Neural cell (in vitro differentiated cells): ENCODE data around the gene SLC10A7. TPM values are rescaled to one million over a fixed set of nuclear protein-coding genes. Genes with fewer than 3 reads are reported as not detected.
"Not testable (repeated sequence)": the region's sequence is repeated elsewhere in the genome, so short reads cannot be mapped to it uniquely, and the experiment has no call there.

ENCODE experiments used
- H2AFZ ChIP-seq: fragments of 200-600, 300-800 bp; sonication (generic), shearing (Covaris generic); 2 replicates; pipeline ENCODE4 v1.6.0; 2014; ENCODE audit warnings: low read depth, mild to moderate bottlenecking, antibody characterized with exemption, low read length, moderate library complexity
- H3F3A ChIP-seq: fragments of 200-600 bp; shearing (Covaris generic); 2 replicates; pipeline ENCODE4 v1.6.1; 2016; ENCODE audit warnings: mild to moderate bottlenecking, moderate library complexity, mixed read lengths, antibody characterized with exemption, low read length; ENCODE audit not compliant: insufficient read depth, poor library complexity, severe bottlenecking
- H3K27ac ChIP-seq: fragments of 200-600, 300-800 bp; sonication (generic), shearing (Covaris generic); 2 replicates; pipeline ENCODE4 v1.5.1; 2014; ENCODE audit warnings: mild to moderate bottlenecking, low read length, moderate library complexity
- H3K27me3 ChIP-seq: fragments of 300-800, 200-600 bp; sonication (generic), shearing (Covaris generic); 2 replicates; pipeline ENCODE4 v1.6.0; 2014; ENCODE audit warnings: mild to moderate bottlenecking, low read depth, low read length, moderate library complexity; ENCODE audit not compliant: insufficient read depth
- H3K36me3 ChIP-seq: fragments of 300-800, 200-600 bp; sonication (generic), shearing (Covaris generic); 2 replicates; pipeline ENCODE4 v1.5.1; 2014; ENCODE audit warnings: mild to moderate bottlenecking, antibody characterized with exemption, low read length, moderate library complexity; ENCODE audit not compliant: insufficient read depth
- H3K4me2 ChIP-seq: fragments of 300-800, 200-600 bp; sonication (generic), shearing (Covaris generic); 2 replicates; pipeline ENCODE4 v1.6.0; 2014; ENCODE audit warnings: mild to moderate bottlenecking, low read length
- H3K4me3 ChIP-seq: fragments of 300-800, 200-600 bp; sonication (generic), shearing (Covaris generic); 2 replicates; pipeline ENCODE4 v1.5.1; 2014; ENCODE audit warnings: mild to moderate bottlenecking, low read length, moderate library complexity
- H3K79me2 ChIP-seq: fragments of 200-600 bp; shearing (Covaris generic); replicated peaks from 2 replicates; pipeline ENCODE4 v1.6.0; 2014; ENCODE audit warnings: mild to moderate bottlenecking, low read length, moderate library complexity; ENCODE audit not compliant: insufficient read depth
- H3K9ac ChIP-seq: fragments of 300-800, 200-600 bp; sonication (generic), shearing (Covaris generic); 2 replicates; pipeline ENCODE4 v1.6.1; 2016; ENCODE audit warnings: mild to moderate bottlenecking, low read length, mixed read lengths
- H3K9me2 ChIP-seq: fragments of 200-600 bp; shearing (Covaris generic); 2 replicates; pipeline ENCODE4 v1.6.1; 2016; ENCODE audit warnings: mild to moderate bottlenecking, low read length, mixed read lengths; ENCODE audit not compliant: insufficient read depth
- H3K9me3 ChIP-seq: fragments of 200-600, 300-800 bp; sonication (generic), shearing (Covaris generic); 2 replicates; pipeline ENCODE4 v1.6.1; 2016; ENCODE audit warnings: mild to moderate bottlenecking, mixed run types, low read length, moderate library complexity, mixed read lengths
- H4K20me1 ChIP-seq: fragments of 200-600 bp; shearing (Covaris generic); 2 replicates; pipeline ENCODE4 v1.6.1; 2016; ENCODE audit warnings: mild to moderate bottlenecking, mixed run types; ENCODE audit not compliant: insufficient read depth
- EP300 ChIP-seq: fragments of 450-650 bp; conservative IDR thresholded peaks from 2 replicates; pipeline ENCODE4 v1.6.1; 2014; ENCODE audit warnings: antibody characterized with exemption, mild to moderate bottlenecking, moderate library complexity; ENCODE audit not compliant: poor library complexity, severe bottlenecking
- EZH2 ChIP-seq: fragments of 200-600, 300-800 bp; shearing (Covaris generic), sonication (generic); IDR thresholded peaks from 2 replicates; pipeline ENCODE4 v1.6.1; 2014; ENCODE audit warnings: antibody characterized with exemption, low read length, borderline replicate concordance, mild to moderate bottlenecking; ENCODE audit not compliant: insufficient read depth, poor library complexity, severe bottlenecking
- MXI1 ChIP-seq: fragments of 450-650 bp; conservative IDR thresholded peaks from 2 replicates; pipeline ENCODE4 v1.6.1; 2014; ENCODE audit warnings: antibody characterized with exemption, mild to moderate bottlenecking; ENCODE audit not compliant: poor library complexity, severe bottlenecking
- POLR2AphosphoS5 ChIP-seq: IDR thresholded peaks from 2 replicates; pipeline ENCODE4 v1.6.1; 2012
- RAD21 ChIP-seq: fragments of 450-650 bp; conservative IDR thresholded peaks from 2 replicates; pipeline ENCODE4 v1.6.1; 2014; ENCODE audit warnings: antibody characterized with exemption, mild to moderate bottlenecking, moderate library complexity
- SMC3 ChIP-seq: fragments of 450-650 bp; conservative IDR thresholded peaks from 2 replicates; pipeline ENCODE4 v1.6.1; 2014; ENCODE audit warnings: antibody characterized with exemption, mild to moderate bottlenecking, moderate library complexity; ENCODE audit not compliant: poor library complexity
- TAF1 ChIP-seq: IDR thresholded peaks from 2 replicates; pipeline ENCODE4 v1.6.1; 2012; ENCODE audit warnings: low read depth
- polyA plus RNA-seq: library from polyadenylated mRNA; depleted of rRNA; stranded (reverse); fragments of >200 nt; gene quantifications from 2 replicates; pipeline ENCODE4 v1.2.3, GENCODE V29; 2014
- TF ChIP-seq, protein P1 (sequence below): IDR thresholded peaks from 2 replicates; pipeline ENCODE4 v1.6.1; 2012; ENCODE audit warnings: borderline replicate concordance
- TF ChIP-seq, protein P2 (sequence below): fragments of 450-650 bp; IDR thresholded peaks from 2 replicates; pipeline ENCODE4 v1.5.1; 2014; ENCODE audit warnings: antibody characterized with exemption, mild to moderate bottlenecking, moderate library complexity; ENCODE audit not compliant: poor library complexity, severe bottlenecking

The SLC10A7 gene
- polyA plus RNA-seq, 1 donor from 2014 or later = 5.5 TPM

DNA sequence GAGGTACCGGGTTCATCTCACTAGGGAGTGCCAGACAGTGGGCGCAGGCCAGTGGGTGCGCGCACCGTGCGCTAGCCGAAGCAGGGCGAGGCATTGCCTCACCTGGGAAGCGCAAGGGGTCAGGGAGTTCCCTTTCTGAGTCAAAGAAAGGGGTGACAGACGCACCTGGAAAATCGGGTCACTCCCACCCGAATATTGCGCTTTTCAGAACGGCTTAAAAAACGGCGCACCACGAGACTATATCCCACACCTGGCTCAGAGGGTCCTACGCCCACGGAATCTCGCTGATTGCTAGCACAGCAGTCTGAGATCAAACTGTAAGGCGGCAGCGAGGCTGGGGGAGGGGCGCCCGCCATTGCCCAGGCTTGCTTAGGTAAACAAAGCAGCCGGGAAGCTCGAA is 171.6 kb downstream of the SLC10A7 start:
- not testable (repeated sequence) for H3K4me3 ChIP-seq, H3K9me3 ChIP-seq, H3K27me3 ChIP-seq, H3K27ac ChIP-seq, H4K20me1 ChIP-seq, H3K9ac ChIP-seq, H3K36me3 ChIP-seq, H2AFZ ChIP-seq, H3K9me2 ChIP-seq, H3K79me2 ChIP-seq, H3K4me2 ChIP-seq, H3F3A ChIP-seq

DNA sequence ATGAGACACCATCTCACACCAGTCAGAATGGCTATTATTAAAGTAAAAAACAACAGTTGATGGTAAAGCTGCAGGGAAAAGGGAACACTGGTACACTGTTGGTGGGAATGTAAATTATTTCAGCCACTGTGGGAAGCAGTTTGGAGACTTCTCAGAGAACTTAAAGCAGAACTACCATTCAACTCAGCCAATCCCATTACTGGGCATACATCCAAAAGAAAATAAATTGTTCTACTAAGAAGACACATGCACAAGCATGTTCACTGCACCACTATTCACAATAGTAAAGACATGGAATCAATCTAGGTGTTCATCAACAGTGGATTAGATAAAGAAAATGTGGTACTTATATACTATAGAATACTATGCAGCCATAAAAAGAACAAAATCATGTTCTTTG is 172.4 kb downstream of the SLC10A7 start:
- Histone ChIP-seq H4K20me1 (no peaks in the 10 kb centered on the region), H3K27me3 (no peaks in the 10 kb centered on the region)

DNA sequence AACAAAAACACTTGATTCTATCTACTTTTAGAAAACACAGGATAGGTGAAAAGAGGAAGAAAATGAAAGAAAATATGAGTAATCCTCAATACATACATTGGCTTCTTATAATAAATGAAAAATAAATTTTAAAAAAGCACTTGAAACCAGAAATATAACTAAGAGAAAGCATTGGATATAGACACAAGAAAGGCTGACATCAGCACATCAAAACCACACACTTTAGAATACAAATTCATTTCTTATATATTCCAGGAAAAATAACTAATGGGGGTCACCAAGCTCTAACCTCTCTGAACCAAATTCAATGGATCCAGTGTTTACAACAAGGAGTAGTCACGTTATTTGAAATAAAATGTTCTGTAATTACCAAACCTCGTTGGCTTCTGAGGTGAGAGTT is 173.9 kb downstream of the SLC10A7 start:
- no peaks in the 10 kb centered on the region for H3F3A ChIP-seq
- H3K36me3 ChIP-seq = no peaks in the 10 kb centered on the region
- H3K9ac ChIP-seq = no peak overlapping the region
- no peak overlapping the region for H3K4me3 ChIP-seq
- no peak overlapping the region for H3K4me2 ChIP-seq
- no peaks in the 10 kb centered on the region for H3K27me3 ChIP-seq
- no peaks in the 10 kb centered on the region for H3K79me2 ChIP-seq
- H4K20me1 ChIP-seq = no peaks in the 10 kb centered on the region
- H3K27ac ChIP-seq = no peak overlapping the region
- no peaks in the 10 kb centered on the region for H3K9me2 ChIP-seq
- no peaks in the 10 kb centered on the region for H3K9me3 ChIP-seq
- H2AFZ ChIP-seq = no peak overlapping the region
- no peak for TF ChIP-seq RAD21
- no peak for TF ChIP-seq EP300
- no peak for TF ChIP-seq EZH2
- TF ChIP-seq, protein P1, sequence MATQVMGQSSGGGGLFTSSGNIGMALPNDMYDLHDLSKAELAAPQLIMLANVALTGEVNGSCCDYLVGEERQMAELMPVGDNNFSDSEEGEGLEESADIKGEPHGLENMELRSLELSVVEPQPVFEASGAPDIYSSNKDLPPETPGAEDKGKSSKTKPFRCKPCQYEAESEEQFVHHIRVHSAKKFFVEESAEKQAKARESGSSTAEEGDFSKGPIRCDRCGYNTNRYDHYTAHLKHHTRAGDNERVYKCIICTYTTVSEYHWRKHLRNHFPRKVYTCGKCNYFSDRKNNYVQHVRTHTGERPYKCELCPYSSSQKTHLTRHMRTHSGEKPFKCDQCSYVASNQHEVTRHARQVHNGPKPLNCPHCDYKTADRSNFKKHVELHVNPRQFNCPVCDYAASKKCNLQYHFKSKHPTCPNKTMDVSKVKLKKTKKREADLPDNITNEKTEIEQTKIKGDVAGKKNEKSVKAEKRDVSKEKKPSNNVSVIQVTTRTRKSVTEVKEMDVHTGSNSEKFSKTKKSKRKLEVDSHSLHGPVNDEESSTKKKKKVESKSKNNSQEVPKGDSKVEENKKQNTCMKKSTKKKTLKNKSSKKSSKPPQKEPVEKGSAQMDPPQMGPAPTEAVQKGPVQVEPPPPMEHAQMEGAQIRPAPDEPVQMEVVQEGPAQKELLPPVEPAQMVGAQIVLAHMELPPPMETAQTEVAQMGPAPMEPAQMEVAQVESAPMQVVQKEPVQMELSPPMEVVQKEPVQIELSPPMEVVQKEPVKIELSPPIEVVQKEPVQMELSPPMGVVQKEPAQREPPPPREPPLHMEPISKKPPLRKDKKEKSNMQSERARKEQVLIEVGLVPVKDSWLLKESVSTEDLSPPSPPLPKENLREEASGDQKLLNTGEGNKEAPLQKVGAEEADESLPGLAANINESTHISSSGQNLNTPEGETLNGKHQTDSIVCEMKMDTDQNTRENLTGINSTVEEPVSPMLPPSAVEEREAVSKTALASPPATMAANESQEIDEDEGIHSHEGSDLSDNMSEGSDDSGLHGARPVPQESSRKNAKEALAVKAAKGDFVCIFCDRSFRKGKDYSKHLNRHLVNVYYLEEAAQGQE = no peak
- no peak for TF ChIP-seq MXI1
- TF ChIP-seq SMC3 = no peak

More for the DNA sequence above, 172.4 kb downstream of the SLC10A7 start:
- no peaks in the 10 kb centered on the region for H3F3A ChIP-seq
- H3K9me2 ChIP-seq = no peaks in the 10 kb centered on the region
- no peaks in the 10 kb centered on the region for H3K36me3 ChIP-seq
- H2AFZ ChIP-seq = no peak overlapping the region
- no peak overlapping the region for H3K4me3 ChIP-seq
- H3K4me2 ChIP-seq = no peak overlapping the region
- TF ChIP-seq EZH2 (no peak), TAF1 (no peak), POLR2AphosphoS5 (no peak), EP300 (no peak), SMC3 (no peak), MXI1 (no peak), RAD21 (no peak)
- TF ChIP-seq, protein P2, sequence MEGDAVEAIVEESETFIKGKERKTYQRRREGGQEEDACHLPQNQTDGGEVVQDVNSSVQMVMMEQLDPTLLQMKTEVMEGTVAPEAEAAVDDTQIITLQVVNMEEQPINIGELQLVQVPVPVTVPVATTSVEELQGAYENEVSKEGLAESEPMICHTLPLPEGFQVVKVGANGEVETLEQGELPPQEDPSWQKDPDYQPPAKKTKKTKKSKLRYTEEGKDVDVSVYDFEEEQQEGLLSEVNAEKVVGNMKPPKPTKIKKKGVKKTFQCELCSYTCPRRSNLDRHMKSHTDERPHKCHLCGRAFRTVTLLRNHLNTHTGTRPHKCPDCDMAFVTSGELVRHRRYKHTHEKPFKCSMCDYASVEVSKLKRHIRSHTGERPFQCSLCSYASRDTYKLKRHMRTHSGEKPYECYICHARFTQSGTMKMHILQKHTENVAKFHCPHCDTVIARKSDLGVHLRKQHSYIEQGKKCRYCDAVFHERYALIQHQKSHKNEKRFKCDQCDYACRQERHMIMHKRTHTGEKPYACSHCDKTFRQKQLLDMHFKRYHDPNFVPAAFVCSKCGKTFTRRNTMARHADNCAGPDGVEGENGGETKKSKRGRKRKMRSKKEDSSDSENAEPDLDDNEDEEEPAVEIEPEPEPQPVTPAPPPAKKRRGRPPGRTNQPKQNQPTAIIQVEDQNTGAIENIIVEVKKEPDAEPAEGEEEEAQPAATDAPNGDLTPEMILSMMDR = no peak
- TF ChIP-seq, protein P1 = no peak
- no peaks in the 10 kb centered on the region for H3K79me2 ChIP-seq
- no peaks in the 10 kb centered on the region for H3K9me3 ChIP-seq
- H3K9ac ChIP-seq = no peak overlapping the region
- no peak overlapping the region for H3K27ac ChIP-seq
